GM10266 (cell line): ENCODE results near the gene TENM4.

Source experiments
- DNase-seq: peaks from one replicate; pipeline ENCODE4 v3.0.0; 2012; ENCODE audit errors: extremely low spot score
- TF ChIP-seq, protein P1 (sequence below): IDR thresholded peaks from 2 replicates; pipeline ENCODE4 v1.5.1; 2012; ENCODE audit warnings: mild to moderate bottlenecking, low read depth; ENCODE audit not compliant: control insufficient read depth, insufficient read depth; ENCODE audit errors: missing control alignments

Gene TENM4

DNA sequence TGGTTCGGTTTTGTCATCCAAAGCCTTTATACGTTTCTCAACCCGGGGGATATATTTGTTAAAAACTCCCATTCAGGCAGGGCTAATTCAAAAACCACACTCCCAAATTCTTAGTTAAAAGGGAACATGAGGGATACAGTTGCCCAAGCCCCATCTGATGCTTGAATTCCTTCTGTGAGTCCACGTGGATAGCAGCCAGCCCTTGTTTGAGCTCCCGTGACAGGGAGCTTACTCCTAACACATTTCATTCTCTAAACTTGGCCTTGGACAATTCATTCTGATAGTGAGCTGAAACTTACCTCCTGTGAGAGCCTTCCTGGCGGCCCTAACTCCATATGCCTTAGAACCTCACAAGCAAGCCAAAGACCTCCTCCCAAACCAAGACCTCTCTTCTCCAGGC is 357.5 kb downstream of the TENM4 start:
- DNase-seq: no peak
- TF ChIP-seq, protein P1, sequence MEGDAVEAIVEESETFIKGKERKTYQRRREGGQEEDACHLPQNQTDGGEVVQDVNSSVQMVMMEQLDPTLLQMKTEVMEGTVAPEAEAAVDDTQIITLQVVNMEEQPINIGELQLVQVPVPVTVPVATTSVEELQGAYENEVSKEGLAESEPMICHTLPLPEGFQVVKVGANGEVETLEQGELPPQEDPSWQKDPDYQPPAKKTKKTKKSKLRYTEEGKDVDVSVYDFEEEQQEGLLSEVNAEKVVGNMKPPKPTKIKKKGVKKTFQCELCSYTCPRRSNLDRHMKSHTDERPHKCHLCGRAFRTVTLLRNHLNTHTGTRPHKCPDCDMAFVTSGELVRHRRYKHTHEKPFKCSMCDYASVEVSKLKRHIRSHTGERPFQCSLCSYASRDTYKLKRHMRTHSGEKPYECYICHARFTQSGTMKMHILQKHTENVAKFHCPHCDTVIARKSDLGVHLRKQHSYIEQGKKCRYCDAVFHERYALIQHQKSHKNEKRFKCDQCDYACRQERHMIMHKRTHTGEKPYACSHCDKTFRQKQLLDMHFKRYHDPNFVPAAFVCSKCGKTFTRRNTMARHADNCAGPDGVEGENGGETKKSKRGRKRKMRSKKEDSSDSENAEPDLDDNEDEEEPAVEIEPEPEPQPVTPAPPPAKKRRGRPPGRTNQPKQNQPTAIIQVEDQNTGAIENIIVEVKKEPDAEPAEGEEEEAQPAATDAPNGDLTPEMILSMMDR: no peak

DNA sequence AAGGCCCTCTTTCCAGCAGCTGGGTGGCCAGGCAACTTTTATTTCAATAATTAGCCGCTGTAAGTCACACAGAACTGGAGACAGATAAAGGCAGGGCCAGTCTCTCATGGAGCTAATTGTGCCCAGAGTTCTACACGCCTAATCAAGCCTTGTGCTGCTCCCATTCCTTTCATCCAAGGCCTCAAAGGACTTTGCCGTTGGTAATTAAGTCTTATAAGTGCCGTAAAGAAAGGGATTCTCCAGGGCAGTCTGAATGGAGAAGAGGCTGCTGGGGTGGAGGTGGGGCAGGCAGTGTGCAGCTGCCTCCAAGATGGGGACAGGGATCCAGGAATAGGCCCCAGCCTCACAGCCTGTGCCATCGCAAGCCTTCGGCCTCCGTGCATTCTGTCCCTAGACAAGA is 357.9 kb downstream of the TENM4 start:
- no peak for DNase-seq
- TF ChIP-seq, protein P1: no peak

DNA sequence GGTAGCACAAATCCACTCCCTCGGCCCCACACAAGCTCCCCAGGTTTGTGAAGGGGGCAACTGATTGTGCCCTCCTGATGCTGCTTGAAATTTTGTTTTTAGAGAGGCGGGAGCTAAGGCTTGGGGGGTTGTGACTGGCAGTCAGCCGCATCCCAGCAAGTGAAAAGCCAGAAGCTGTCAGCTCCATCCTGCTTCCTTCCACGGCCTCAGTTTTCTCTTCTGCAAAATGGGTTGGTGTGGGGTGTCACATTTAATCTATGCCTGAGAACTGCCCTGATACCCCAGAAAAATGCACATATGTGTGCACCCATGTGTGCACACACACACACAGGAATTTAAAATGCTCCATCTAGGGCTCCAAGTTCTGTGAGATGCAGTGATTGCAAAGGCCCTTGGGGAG is 358.6 kb downstream of the TENM4 start:
- TF ChIP-seq, protein P1: no peak
- no peak for DNase-seq

DNA sequence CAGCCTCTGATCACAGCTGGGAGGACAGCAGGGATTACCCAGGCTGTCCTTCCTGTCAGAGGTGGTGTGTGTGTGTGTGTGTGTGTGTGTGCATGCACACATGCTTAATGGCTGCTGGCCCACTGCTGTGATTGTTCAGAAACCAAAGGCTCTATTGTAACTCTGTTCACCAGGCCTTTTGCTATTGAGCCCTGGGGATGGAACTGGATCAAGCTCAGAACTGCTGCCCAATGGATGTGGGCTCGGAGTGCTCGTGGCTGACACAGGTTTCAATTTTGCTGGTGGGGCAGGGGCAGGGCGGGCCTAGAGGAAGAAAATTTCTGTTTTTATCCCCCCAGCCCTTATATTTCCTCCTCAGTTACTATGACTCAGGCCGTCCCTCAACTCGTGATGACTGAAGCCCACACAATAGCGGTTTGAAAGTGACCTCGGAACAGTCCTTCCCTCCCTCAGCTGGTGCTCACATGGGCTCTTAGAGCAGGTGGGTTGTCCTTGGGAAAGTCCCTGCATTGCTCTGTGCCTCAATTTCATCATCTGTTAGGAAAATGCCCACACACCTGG is 359.3 kb downstream of the TENM4 start:
- DNase-seq: no peak
- TF ChIP-seq, protein P1: no peak

DNA sequence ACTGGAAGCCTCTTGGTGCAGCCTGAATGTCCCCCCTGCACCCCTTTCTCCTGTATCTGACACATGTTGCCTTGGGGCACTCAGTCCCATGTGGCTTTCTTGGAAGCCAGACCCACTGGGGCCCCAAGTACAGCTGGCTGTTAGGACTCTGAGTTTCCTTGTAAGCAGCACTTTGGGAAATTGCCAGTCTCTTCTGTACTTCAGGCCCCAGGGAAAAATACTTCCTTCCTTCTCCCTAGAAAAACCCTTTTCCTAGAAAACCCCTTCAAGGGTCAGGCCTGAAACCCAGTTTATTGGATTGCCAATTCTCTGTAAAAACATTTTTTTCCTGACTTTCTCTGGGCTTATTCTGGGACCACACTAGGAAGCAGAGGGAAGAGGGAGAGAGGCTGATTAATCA is 360.3 kb downstream of the TENM4 start:
- TF ChIP-seq, protein P1: no peak
- no peak for DNase-seq

DNA sequence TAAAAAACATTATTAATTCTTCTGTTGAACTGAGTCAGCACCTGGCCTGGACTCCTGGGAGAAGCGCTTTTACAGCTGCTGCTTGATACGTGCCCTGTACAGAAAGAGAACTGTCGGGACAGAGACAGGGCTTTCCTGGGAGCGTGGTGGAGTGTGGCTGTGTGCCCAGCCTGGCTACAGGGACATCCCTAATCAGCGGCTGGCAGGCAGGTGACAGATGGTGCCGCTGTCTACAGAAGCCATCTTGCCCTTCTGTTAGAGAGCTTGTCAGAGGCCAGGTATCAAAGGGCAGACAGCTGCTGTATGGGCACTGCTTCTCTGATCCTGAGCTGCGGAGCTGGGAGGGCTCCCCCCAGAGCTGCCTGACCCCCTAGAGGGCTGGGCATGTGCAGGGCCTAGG is 361.8 kb downstream of the TENM4 start:
- TF ChIP-seq, protein P1: no peak
- DNase-seq: no peak

DNA sequence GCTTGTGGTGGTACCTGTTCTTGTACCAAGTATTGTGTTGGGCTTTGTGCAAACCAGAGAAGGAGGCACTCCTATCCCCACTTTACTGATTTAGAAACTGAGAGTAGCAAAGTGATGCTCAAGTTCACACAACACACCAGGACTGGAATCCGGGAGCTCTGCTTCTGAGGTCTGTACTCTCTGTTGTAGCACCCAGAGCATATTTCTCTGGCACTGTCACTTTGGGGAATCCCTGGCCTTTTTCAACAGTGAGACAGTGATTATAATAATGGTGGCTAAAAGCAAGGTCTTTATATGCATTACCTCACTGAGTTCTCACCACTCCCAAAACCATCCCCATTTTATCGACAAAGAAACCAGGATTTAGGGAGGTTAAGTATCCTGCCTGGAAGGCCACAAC is 362.4 kb downstream of the TENM4 start:
- TF ChIP-seq, protein P1: no peak
- no peak for DNase-seq
